HG02943 (cell line): ENCODE measurements around the gene CCDC117.

Source experiments
- ATAC-seq: cut with Tn5 transposase; IDR thresholded peaks from one replicate; pipeline ENCODE4 v1.9.1; 2021; ENCODE audit warnings: mild to moderate bottlenecking, low read depth, moderate library complexity; ENCODE audit not compliant: unreplicated experiment

Gene CCDC117

GRCh38 chr22:28768701-28769393, 3.6 kb upstream of the CCDC117 start:
- no peak for ATAC-seq

- ATAC-seq = no peak
These were observed 3.0 kb upstream of the CCDC117 start for GRCh38 chr22:28769394-28770085.

- ATAC-seq = no peak
These were observed 1.2 kb upstream of the CCDC117 start for GRCh38 chr22:28771195-28771791.

- peak; percentile 32 for ATAC-seq
These were observed 969 bp downstream of the CCDC117 start for GRCh38 chr22:28773461-28773867.

GRCh38 chr22:28774378-28774777, 1.9 kb downstream of the CCDC117 start:
- ATAC-seq = no peak

- ATAC-seq = no peak
These were observed 7.3 kb downstream of the CCDC117 start for GRCh38 chr22:28779833-28780232.

- no peak for ATAC-seq
These were observed 7.8 kb downstream of the CCDC117 start for GRCh38 chr22:28780296-28780695.

- no peak for ATAC-seq
These were observed 11.5 kb downstream of the CCDC117 start for GRCh38 chr22:28783786-28784671.

GRCh38 chr22:28788601-28789000, 16.1 kb downstream of the CCDC117 start:
- ATAC-seq = no peak

GRCh38 chr22:28791124-28791523, 18.6 kb downstream of the CCDC117 start:
- ATAC-seq = no peak

- peak; percentile 56 for ATAC-seq
These were observed 19.5 kb downstream of the CCDC117 start for GRCh38 chr22:28791841-28792490.

GRCh38 chr22:28792491-28793383, 20.2 kb downstream of the CCDC117 start:
- ATAC-seq = peak; percentile 34

GRCh38 chr22:28793976-28794584, 21.6 kb downstream of the CCDC117 start:
- ATAC-seq = no peak

GRCh38 chr22:28795071-28795693, 22.7 kb downstream of the CCDC117 start:
- ATAC-seq = no peak

GRCh38 chr22:28795932-28796856, 23.7 kb downstream of the CCDC117 start:
- no peak for ATAC-seq

GRCh38 chr22:28798810-28799605, 26.5 kb downstream of the CCDC117 start:
- no peak for ATAC-seq
